Activated CD4-positive, alpha-beta T cell treated with anti-CD3 and anti-CD28 coated beads for 36 hours (primary cell): Measurements from ENCODE around the gene ADGRB3. TPM values are rescaled to one million over a fixed set of nuclear protein-coding genes. Genes with fewer than 3 reads are reported as not detected.
"Not testable (repeated sequence)": the region's sequence is repeated elsewhere in the genome, so short reads cannot be mapped to it uniquely, and the experiment has no call there.

Source experiments
- ATAC-seq: fragments of 200-7000 bp; cut with Tn5 transposase; one replicate; pipeline ENCODE4 v1.10.0; 2021; ENCODE audit warnings: mild to moderate bottlenecking, moderate library complexity
- CTCF ChIA-PET: fragments of 350-600 bp; sonication (Branson Sonifier 250); formaldehyde crosslinking; loops from one replicate; lab custom pipeline; 2021; ENCODE audit warnings: antibody characterized with exemption; lab: Charles Lee
- POLR2A ChIA-PET: fragments of 350-600 bp; sonication (Branson Sonifier 250); formaldehyde crosslinking; loops from one replicate; lab custom pipeline; 2021; ENCODE audit warnings: antibody characterized with exemption, inconsistent platforms; lab: Charles Lee
- DNase-seq: peaks from one replicate; pipeline ENCODE4 v3.0.0-alpha.2; 2020
- H3K27ac Mint-ChIP-seq: one replicate; pipeline ENCODE4 v1.8.0; 2021; ENCODE audit warnings: mixed read lengths
- H3K27me3 Mint-ChIP-seq: one replicate; pipeline ENCODE4 v1.8.0; 2021; ENCODE audit warnings: mixed read lengths
- H3K36me3 Mint-ChIP-seq: one replicate; pipeline ENCODE4 v1.8.0; 2021; ENCODE audit warnings: low read depth, mixed read lengths
- H3K4me1 Mint-ChIP-seq: one replicate; pipeline ENCODE4 v1.8.0; 2021; ENCODE audit warnings: mixed read lengths
- H3K4me3 Mint-ChIP-seq: one replicate; pipeline ENCODE4 v1.8.0; 2021; ENCODE audit warnings: mild to moderate bottlenecking, moderate library complexity, mixed read lengths
- H3K9me3 Mint-ChIP-seq: one replicate; pipeline ENCODE4 v1.8.0; 2021; ENCODE audit warnings: low read depth, mixed read lengths
- intact Hi-C, 2 experiments: fragments of 100-400 bp; cut with DNase I in 1 of 2; cut with micrococcal nuclease in 1 of 2; formaldehyde crosslinking; loops; one replicate each; pipeline versions ENCODE4 v1.14.2 to v1.15.1; 2022 to 2024; cut with DNase I, micrococcal nuclease
- total RNA-seq, 2 experiments: library from RNA; stranded (reverse); gene quantifications; one replicate each; pipeline ENCODE4 v1.2.3, GENCODE V29; 2021

ADGRB3 gene
- total RNA-seq, 2 experiments from 2014 or later: not detected

- intact Hi-C loops: no loop called here
- no peak overlapping the region for H3K4me3 Mint-ChIP-seq
- no peaks in the 10 kb centered on the region for H3K36me3 Mint-ChIP-seq
- CTCF ChIA-PET: no interaction called here
- no peaks in the 10 kb centered on the region for H3K9me3 Mint-ChIP-seq
- POLR2A ChIA-PET: no interaction called here
- H3K27ac Mint-ChIP-seq: no peak overlapping the region
- no peaks in the 10 kb centered on the region for H3K27me3 Mint-ChIP-seq
- DNase-seq: no peak
- ATAC-seq: no peak
- H3K4me1 Mint-ChIP-seq: no peaks in the 10 kb centered on the region
Measured at GRCh38 chr6:68728159-68728979, 93.3 kb downstream of the ADGRB3 start.

DNA sequence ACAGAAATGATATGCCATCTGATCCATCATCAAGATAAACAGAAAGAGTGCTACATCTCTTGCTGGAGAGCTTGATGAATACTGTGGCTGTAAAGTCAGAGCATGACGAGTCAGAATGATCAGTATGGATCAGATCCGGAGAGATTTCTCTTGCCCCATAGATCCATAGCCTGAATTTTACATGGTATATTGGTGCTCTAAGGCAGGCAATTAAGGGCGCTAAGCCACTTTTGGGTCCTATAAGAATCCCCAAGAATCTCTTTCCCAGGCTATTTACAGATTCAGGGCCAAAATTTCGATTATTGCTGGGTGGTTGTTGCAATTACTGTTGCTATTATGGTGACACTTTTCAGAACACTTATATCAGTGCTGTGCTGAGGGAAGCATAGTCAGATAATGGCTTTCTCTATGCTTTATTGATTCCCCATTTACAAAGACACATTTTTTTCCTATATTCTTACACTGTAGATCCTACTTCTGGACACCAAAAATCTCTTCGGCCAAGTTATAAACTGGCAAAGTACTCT, 94.4 kb downstream of the ADGRB3 start:
- CTCF ChIA-PET: no interaction called here

GRCh38 chr6:68730291-68731054, 95.4 kb downstream of the ADGRB3 start:
- DNase-seq (no peak), ATAC-seq (no peak)
- no peak overlapping the region for H3K4me3 Mint-ChIP-seq
- no peak overlapping the region for H3K27ac Mint-ChIP-seq
- H3K4me1 Mint-ChIP-seq: no peaks in the 10 kb centered on the region
- H3K36me3 Mint-ChIP-seq: no peaks in the 10 kb centered on the region
- ChIA-PET POLR2A (no interaction called here), CTCF (no interaction called here)
- intact Hi-C loops: no loop called here
- H3K27me3 Mint-ChIP-seq: no peaks in the 10 kb centered on the region
- H3K9me3 Mint-ChIP-seq: no peaks in the 10 kb centered on the region

More for the DNA sequence above, 94.4 kb downstream of the ADGRB3 start:
- POLR2A ChIA-PET: no interaction called here
- no peaks in the 10 kb centered on the region for H3K27me3 Mint-ChIP-seq
- ATAC-seq (no peak), DNase-seq (no peak)
- H3K36me3 Mint-ChIP-seq: no peaks in the 10 kb centered on the region
- H3K4me1 Mint-ChIP-seq: no peaks in the 10 kb centered on the region
- intact Hi-C loops: no loop called here
- no peaks in the 10 kb centered on the region for H3K9me3 Mint-ChIP-seq
- H3K4me3 Mint-ChIP-seq: no peak overlapping the region
- no peak overlapping the region for H3K27ac Mint-ChIP-seq

- H3K4me3 Mint-ChIP-seq: no peak overlapping the region
- H3K27me3 Mint-ChIP-seq: no peaks in the 10 kb centered on the region
- POLR2A ChIA-PET: no interaction called here
- CTCF ChIA-PET: no interaction called here
- no peaks in the 10 kb centered on the region for H3K9me3 Mint-ChIP-seq
- H3K27ac Mint-ChIP-seq: no peak overlapping the region
- DNase-seq (no peak), ATAC-seq (no peak)
- no peaks in the 10 kb centered on the region for H3K36me3 Mint-ChIP-seq
- intact Hi-C loops: no loop called here
- no peaks in the 10 kb centered on the region for H3K4me1 Mint-ChIP-seq
Measured at GRCh38 chr6:68732423-68732822, 97.3 kb downstream of the ADGRB3 start.

- no peaks in the 10 kb centered on the region for H3K36me3 Mint-ChIP-seq
Measured at GRCh38 chr6:68735866-68736265, 100.8 kb downstream of the ADGRB3 start.

GRCh38 chr6:68737061-68737460, 102.0 kb downstream of the ADGRB3 start:
- no peak overlapping the region for H3K4me3 Mint-ChIP-seq

More at GRCh38 chr6:68735866-68736265, 100.8 kb downstream of the ADGRB3 start:
- POLR2A ChIA-PET: interaction anchor here (0.6 kb wide), 1 partner anchor 1061 kb away, joined by 5 read pairs; no protein-coding TSS in a partner anchor
- H3K4me1 Mint-ChIP-seq: peaks cover 3% of the 10 kb centered on the region
- CTCF ChIA-PET: no interaction called here
- ATAC-seq (no peak), DNase-seq (no peak)
- no peak overlapping the region for H3K27ac Mint-ChIP-seq
- H3K4me3 Mint-ChIP-seq: no peak overlapping the region
- no peaks in the 10 kb centered on the region for H3K27me3 Mint-ChIP-seq
- no peaks in the 10 kb centered on the region for H3K9me3 Mint-ChIP-seq
- intact Hi-C loops: no loop called here

DNA sequence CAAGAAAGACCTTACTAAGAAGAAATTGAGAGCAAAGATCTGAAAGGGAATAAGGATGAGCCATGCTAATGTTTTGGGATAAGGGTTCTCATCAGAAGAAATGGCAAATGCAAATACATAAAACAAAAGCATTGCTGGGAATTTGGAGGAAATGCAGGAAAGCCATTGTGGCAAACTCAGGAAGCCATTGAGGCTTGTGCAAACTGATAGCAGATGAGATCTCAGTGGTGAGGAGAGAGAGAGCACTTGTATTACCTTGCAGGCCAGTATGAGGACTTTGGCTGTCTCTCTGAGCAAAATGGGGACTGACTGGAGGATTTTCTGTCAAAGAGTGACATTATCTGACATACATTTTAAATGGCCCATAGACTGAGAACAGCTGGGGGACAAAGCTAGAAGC, 103.0 kb downstream of the ADGRB3 start:
- ATAC-seq (no peak), DNase-seq (no peak)
- CTCF ChIA-PET: no interaction called here
- intact Hi-C loops: no loop called here
- Mint-ChIP-seq H3K9me3 (no peaks in the 10 kb centered on the region), H3K36me3 (no peaks in the 10 kb centered on the region), H3K4me3 (no peak overlapping the region), H3K4me1 (peaks cover 11% of the 10 kb centered on the region), H3K27me3 (no peaks in the 10 kb centered on the region), H3K27ac (no peak overlapping the region)
- POLR2A ChIA-PET: no interaction called here

More at GRCh38 chr6:68737061-68737460, 102.0 kb downstream of the ADGRB3 start:
- peaks cover 6% of the 10 kb centered on the region for H3K4me1 Mint-ChIP-seq
- intact Hi-C loops: no loop called here
- no peaks in the 10 kb centered on the region for H3K27me3 Mint-ChIP-seq
- ChIA-PET CTCF (no interaction called here), POLR2A (no interaction called here)
- ATAC-seq: no peak
- no peak overlapping the region for H3K27ac Mint-ChIP-seq
- DNase-seq: no peak
- no peaks in the 10 kb centered on the region for H3K36me3 Mint-ChIP-seq
- H3K9me3 Mint-ChIP-seq: no peaks in the 10 kb centered on the region

GRCh38 chr6:68740828-68741500, 105.9 kb downstream of the ADGRB3 start:
- ChIA-PET POLR2A (no interaction called here), CTCF (no interaction called here)
- intact Hi-C loops: no loop called here
- H3K27ac Mint-ChIP-seq: no peak overlapping the region
- H3K36me3 Mint-ChIP-seq: no peaks in the 10 kb centered on the region
- no peak overlapping the region for H3K4me3 Mint-ChIP-seq
- ATAC-seq (no peak), DNase-seq (no peak)
- peaks cover 1% of the 10 kb centered on the region for H3K9me3 Mint-ChIP-seq
- no peaks in the 10 kb centered on the region for H3K27me3 Mint-ChIP-seq
- H3K4me1 Mint-ChIP-seq: peaks cover 13% of the 10 kb centered on the region

GRCh38 chr6:68741501-68742386, 106.7 kb downstream of the ADGRB3 start:
- peaks cover 13% of the 10 kb centered on the region for H3K4me1 Mint-ChIP-seq
- H3K36me3 Mint-ChIP-seq: no peaks in the 10 kb centered on the region
- H3K27ac Mint-ChIP-seq: no peak overlapping the region
- H3K27me3 Mint-ChIP-seq: no peaks in the 10 kb centered on the region
- POLR2A ChIA-PET: no interaction called here
- ATAC-seq: no peak
- H3K4me3 Mint-ChIP-seq: no peak overlapping the region
- CTCF ChIA-PET: no interaction called here
- intact Hi-C loops: no loop called here
- no peak for DNase-seq
- peaks cover 1% of the 10 kb centered on the region for H3K9me3 Mint-ChIP-seq

DNA sequence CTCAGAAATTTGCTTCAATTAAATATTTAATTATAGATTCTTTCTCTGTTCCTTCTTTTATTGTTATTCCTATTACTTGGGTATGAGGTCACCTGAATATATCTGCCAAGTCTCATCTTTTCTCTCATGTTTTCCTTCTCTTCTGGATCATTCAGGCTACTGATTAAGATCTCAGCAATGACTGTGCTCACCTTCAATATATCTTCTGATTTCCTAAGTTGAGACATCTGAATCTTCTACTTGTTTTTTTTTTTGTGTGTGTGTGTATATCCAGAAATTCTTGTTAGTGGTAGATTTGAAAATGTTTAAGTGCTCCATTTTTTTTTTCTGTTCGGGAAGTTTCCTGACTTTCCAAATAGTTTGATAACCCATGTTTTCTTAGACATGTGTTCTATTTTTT, 108.0 kb downstream of the ADGRB3 start:
- ChIA-PET POLR2A (no interaction called here), CTCF (no interaction called here)
- Mint-ChIP-seq H3K4me1 (peaks cover 13% of the 10 kb centered on the region), H3K27me3 (no peaks in the 10 kb centered on the region), H3K9me3 (peaks cover 1% of the 10 kb centered on the region), H3K4me3 (no peak overlapping the region), H3K27ac (no peak overlapping the region), H3K36me3 (no peaks in the 10 kb centered on the region)
- ATAC-seq: no peak
- no peak for DNase-seq
- intact Hi-C loops: no loop called here

- not testable (repeated sequence) for H3K36me3 Mint-ChIP-seq, H3K27me3 Mint-ChIP-seq
Measured at GRCh38 chr6:68744376-68744775, 109.3 kb downstream of the ADGRB3 start.

More at GRCh38 chr6:68744376-68744775, 109.3 kb downstream of the ADGRB3 start:
- POLR2A ChIA-PET, intact Hi-C loops, DNase-seq, H3K4me3 Mint-ChIP-seq, H3K27ac Mint-ChIP-seq, CTCF ChIA-PET, ATAC-seq, H3K9me3 Mint-ChIP-seq: not testable (repeated sequence)
- H3K4me1 Mint-ChIP-seq: peaks cover 13% of the 10 kb centered on the region
